Vagina (tissue), 2 donors: ENCODE measurements around the gene FCMR. TPM values are rescaled to one million over a fixed set of nuclear protein-coding genes. Genes with fewer than 3 reads are reported as not detected.

Experiments
- DNase-seq, 2 donors: peaks; one replicate each; pipeline ENCODE4 v3.0.0-alpha.2; 2017; ENCODE audit errors: extremely low spot score in 2 of 2
- H3K27ac ChIP-seq: fragments of 200-600 bp; sonication (generic); one replicate; pipeline ENCODE4 v1.5.1; 2019
- H3K27me3 ChIP-seq: fragments of 200-600 bp; sonication (generic); one replicate; pipeline ENCODE4 v1.5.1; 2019
- H3K36me3 ChIP-seq, 2 donors: fragments of 200-600 bp; sonication (generic); one replicate each; pipeline ENCODE4 v1.5.1; 2017 to 2019
- H3K4me1 ChIP-seq: fragments of 200-600 bp; sonication (generic); one replicate; pipeline ENCODE4 v1.5.1; 2019
- H3K4me3 ChIP-seq, 2 donors: fragments of 200-600 bp; sonication (generic); 1 replicate in 1 of 2; 2 replicates in 1 of 2; pipeline ENCODE4 v1.5.1; 2016 to 2019
- H3K9me3 ChIP-seq: fragments of 200-600 bp; sonication (generic); one replicate; pipeline ENCODE4 v1.5.1; 2019
- POLR2A ChIP-seq, 2 donors: fragments of 450-650 bp; IDR thresholded peaks; one replicate each; pipeline ENCODE4 v1.6.1; 2017; ENCODE audit warnings: antibody characterized with exemption in 2 of 2, mild to moderate bottlenecking in 2 of 2, moderate library complexity in 2 of 2
- POLR2AphosphoS5 ChIP-seq, 2 donors: sonication (generic); formaldehyde crosslinking; IDR thresholded peaks; one replicate each; pipeline ENCODE4 v1.9.0; 2017; ENCODE audit warnings: antibody characterized with exemption in 2 of 2, mild to moderate bottlenecking in 2 of 2, low read depth in 1 of 2; ENCODE audit not compliant: insufficient read depth in 1 of 2
- intact Hi-C: fragments of 100-400 bp; cut with DNase I; formaldehyde crosslinking; loops from one replicate; pipeline ENCODE4 v1.15.1; 2023
- total RNA-seq: library from RNA; depleted of rRNA; stranded (reverse); fragments of >200 nt; gene quantifications from one replicate; pipeline ENCODE4 v1.2.3, GENCODE V29; 2016
- TF ChIP-seq, protein P1 (sequence below), 3 experiments: fragments of 450-650 bp in 2 of 3; fragments of 200-600 bp in 1 of 3; sonication (generic) in 1 of 3; IDR thresholded peaks; one replicate each; pipeline ENCODE4 v1.5.1; 2017 to 2019; ENCODE audit warnings: antibody characterized with exemption in 3 of 3, mild to moderate bottlenecking in 2 of 3, moderate library complexity in 2 of 3

FCMR gene
- total RNA-seq, 1 donor from 2014 or later = 12.3 TPM

DNA sequence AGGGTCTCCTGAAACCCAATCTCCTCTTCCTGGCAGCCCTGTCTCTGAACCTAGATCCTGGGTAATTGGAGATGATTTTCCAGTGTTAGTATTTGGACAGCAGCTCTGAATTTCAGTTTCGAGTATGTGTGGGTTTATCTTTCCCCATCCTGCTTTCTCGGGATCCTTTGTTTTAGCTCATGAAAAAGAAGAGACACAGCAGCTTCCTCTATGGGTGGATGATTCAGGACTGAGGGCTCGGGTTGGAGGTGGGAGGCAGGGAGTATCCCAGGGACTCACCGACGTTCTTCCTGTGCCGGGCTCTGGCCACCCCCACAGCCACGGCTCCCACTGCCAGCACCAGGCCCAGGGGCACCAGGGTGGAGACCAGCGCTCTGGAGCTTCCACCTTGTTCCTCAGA is 10.4 kb upstream of the FCMR start:
- Histone ChIP-seq H3K36me3 (no peaks in the 10 kb centered on the region), H3K27ac (no peak overlapping the region), H3K4me3 (no peak overlapping the region), H3K9me3 (no peaks in the 10 kb centered on the region), H3K27me3 (no peaks in the 10 kb centered on the region), H3K4me1 (no peaks in the 10 kb centered on the region)
- TF ChIP-seq, protein P1, sequence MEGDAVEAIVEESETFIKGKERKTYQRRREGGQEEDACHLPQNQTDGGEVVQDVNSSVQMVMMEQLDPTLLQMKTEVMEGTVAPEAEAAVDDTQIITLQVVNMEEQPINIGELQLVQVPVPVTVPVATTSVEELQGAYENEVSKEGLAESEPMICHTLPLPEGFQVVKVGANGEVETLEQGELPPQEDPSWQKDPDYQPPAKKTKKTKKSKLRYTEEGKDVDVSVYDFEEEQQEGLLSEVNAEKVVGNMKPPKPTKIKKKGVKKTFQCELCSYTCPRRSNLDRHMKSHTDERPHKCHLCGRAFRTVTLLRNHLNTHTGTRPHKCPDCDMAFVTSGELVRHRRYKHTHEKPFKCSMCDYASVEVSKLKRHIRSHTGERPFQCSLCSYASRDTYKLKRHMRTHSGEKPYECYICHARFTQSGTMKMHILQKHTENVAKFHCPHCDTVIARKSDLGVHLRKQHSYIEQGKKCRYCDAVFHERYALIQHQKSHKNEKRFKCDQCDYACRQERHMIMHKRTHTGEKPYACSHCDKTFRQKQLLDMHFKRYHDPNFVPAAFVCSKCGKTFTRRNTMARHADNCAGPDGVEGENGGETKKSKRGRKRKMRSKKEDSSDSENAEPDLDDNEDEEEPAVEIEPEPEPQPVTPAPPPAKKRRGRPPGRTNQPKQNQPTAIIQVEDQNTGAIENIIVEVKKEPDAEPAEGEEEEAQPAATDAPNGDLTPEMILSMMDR (IDR thresholded peaks at IDR 0.05) = no peak
- no peak for TF ChIP-seq POLR2AphosphoS5 (IDR thresholded peaks at IDR 0.05; ENCODE audit: insufficient read depth in 1 of 2, low read depth in 1 of 2)
- no peak for TF ChIP-seq POLR2A (IDR thresholded peaks at IDR 0.05)
- DNase-seq = no peak
- intact Hi-C loops = no loop called here

DNA sequence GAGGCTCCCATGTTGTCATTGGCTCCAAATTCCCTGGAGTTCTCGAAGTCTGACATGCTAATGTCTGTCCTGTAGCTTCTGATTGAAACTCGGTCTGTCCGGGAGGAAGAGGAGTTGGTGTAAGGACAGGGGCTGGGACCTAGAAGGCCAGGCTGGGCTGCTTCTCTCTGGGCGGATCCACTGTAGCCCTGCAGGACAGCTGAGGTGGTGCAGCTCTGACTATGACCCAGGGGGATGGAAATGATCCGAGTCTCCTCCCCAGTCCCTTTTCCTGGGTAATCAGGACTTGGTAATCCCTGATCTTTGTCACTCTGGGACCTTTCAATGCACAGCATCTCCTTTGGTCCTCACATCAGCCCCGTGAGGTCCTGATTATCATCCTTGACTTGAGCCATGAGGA is 10.0 kb upstream of the FCMR start:
- TF ChIP-seq, protein P1 (IDR thresholded peaks at IDR 0.05) = no peak
- no peak for TF ChIP-seq POLR2A (IDR thresholded peaks at IDR 0.05)
- no peak for TF ChIP-seq POLR2AphosphoS5 (IDR thresholded peaks at IDR 0.05; ENCODE audit: insufficient read depth in 1 of 2, low read depth in 1 of 2)
- H3K27ac ChIP-seq = no peak overlapping the region

DNA sequence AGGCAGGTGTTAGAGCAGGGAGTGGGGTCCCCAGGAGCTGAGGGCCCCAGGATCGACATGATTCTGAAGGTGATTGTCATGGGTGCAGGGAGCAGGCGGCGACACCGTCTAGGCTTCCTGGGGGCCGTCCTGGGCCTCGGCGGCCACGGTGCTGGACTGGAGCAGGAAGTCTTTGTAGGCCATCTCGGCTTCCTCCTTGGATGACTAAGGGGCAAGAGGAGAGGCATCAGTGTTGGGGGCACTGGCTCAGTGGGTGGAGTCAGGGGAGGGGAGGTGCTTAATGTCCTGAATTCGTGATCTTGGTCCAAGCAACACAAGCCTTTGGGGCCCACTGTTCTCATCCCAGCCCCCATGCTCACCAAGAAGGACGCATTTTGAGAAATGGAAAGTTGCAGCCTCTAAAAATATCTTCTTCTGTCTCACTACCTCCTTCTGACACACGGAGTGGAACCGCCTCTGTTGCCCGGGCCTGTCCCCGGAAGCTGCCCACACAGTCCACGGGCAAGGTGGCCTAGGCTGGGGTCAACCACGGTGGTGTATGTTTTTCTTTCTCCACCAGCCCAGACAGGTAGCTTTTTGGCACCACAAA is 8.6 kb upstream of the FCMR start:
- Histone ChIP-seq H3K27ac (no peak overlapping the region), H3K9me3 (no peaks in the 10 kb centered on the region), H3K36me3 (no peaks in the 10 kb centered on the region), H3K27me3 (no peaks in the 10 kb centered on the region), H3K4me1 (no peaks in the 10 kb centered on the region), H3K4me3 (no peak overlapping the region)
- no peak for DNase-seq
- intact Hi-C loops = no loop called here
- TF ChIP-seq POLR2AphosphoS5 (IDR thresholded peaks at IDR 0.05; ENCODE audit: insufficient read depth in 1 of 2, low read depth in 1 of 2) = no peak
- TF ChIP-seq POLR2A (IDR thresholded peaks at IDR 0.05) = no peak
- TF ChIP-seq, protein P1 (IDR thresholded peaks at IDR 0.05) = no peak

More for the DNA sequence above, 10.0 kb upstream of the FCMR start:
- no peak overlapping the region for H3K4me3 ChIP-seq
- H3K36me3 ChIP-seq = no peaks in the 10 kb centered on the region
- no peaks in the 10 kb centered on the region for H3K9me3 ChIP-seq
- H3K4me1 ChIP-seq = no peaks in the 10 kb centered on the region
- H3K27me3 ChIP-seq = no peaks in the 10 kb centered on the region
- no peak for DNase-seq
- intact Hi-C loops = no loop called here

DNA sequence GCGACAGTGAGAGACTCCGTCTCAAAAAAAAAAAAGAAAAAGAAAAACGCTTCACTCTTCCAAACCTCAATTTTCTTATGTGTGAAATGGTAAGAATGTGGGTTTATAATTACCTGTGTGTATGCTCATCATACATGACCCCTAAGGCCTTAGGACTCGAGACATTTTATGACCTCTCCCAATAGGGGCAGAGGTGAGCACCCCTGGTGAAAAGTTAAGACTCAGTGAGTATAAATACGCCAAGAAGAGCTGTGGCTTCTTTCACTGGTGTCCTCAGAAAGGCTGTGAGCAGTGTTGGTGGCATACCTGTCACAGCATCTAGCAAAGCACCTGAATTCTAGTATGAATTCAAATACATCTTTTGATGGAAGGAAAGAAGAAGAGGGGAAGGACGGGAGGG is 7.8 kb upstream of the FCMR start:
- intact Hi-C loops = no loop called here
- no peak overlapping the region for H3K27ac ChIP-seq
- no peaks in the 10 kb centered on the region for H3K4me1 ChIP-seq
- no peaks in the 10 kb centered on the region for H3K9me3 ChIP-seq
- no peak for DNase-seq
- no peak overlapping the region for H3K4me3 ChIP-seq
- no peaks in the 10 kb centered on the region for H3K27me3 ChIP-seq
- TF ChIP-seq POLR2A (IDR thresholded peaks at IDR 0.05) (no peak), POLR2AphosphoS5 (IDR thresholded peaks at IDR 0.05; ENCODE audit: insufficient read depth in 1 of 2, low read depth in 1 of 2) (no peak)
- TF ChIP-seq, protein P1 (IDR thresholded peaks at IDR 0.05) = no peak
- no peaks in the 10 kb centered on the region for H3K36me3 ChIP-seq

DNA sequence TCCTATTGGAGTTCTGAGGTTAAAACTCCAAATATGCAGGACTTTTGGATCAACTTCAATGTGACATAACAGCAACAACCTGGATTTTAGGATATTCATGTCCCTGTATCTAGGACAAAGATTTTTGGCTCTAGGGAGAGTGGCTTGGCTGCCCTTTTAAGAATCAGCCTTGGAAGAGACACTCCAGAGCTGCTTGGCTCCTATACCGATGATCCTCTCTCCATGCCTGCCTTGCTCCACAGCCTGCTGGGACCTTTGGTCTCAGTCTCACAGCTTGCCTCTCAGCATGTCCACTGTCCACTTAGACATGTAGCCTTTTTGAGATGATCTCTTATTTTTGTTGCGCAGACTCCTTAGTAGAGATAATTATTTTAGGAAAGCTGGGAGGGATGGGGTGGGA is 4.5 kb upstream of the FCMR start:
- Histone ChIP-seq H3K9me3 (no peaks in the 10 kb centered on the region), H3K4me1 (no peaks in the 10 kb centered on the region), H3K4me3 (no peak overlapping the region), H3K36me3 (no peaks in the 10 kb centered on the region), H3K27me3 (no peaks in the 10 kb centered on the region), H3K27ac (no peak overlapping the region)
- TF ChIP-seq POLR2A (IDR thresholded peaks at IDR 0.05) (no peak), POLR2AphosphoS5 (IDR thresholded peaks at IDR 0.05; ENCODE audit: insufficient read depth in 1 of 2, low read depth in 1 of 2) (no peak)
- TF ChIP-seq, protein P1 (IDR thresholded peaks at IDR 0.05) = no peak
- intact Hi-C loops = no loop called here
- no peak for DNase-seq
